SK-N-MC (cell line): Measurements from ENCODE around the gene COL8A2.
"Not testable (repeated sequence)": the region's sequence is repeated elsewhere in the genome, so short reads cannot be mapped to it uniquely, and the experiment has no call there.

Experiments
- DNase-seq: peaks from one replicate; pipeline ENCODE4 v3.0.0-alpha.2; 2011; ENCODE audit warnings: low read depth, low spot score
- H3K27ac ChIP-seq: fragments of 200-600 bp; sonication (generic); 2 replicates; pipeline ENCODE4 v1.5.1; 2016; ENCODE audit warnings: mixed run types
- H3K36me3 ChIP-seq: fragments of 200-600 bp; sonication (generic); 2 replicates; pipeline ENCODE4 v1.6.1; 2017; ENCODE audit warnings: antibody characterized with exemption, low read length, mixed read lengths; ENCODE audit not compliant: insufficient read depth
- H3K4me3 ChIP-seq: fragments of 200-600 bp; sonication (generic); 2 replicates; pipeline ENCODE4 v1.5.1; 2016
- H3K9ac ChIP-seq: fragments of 200-600 bp; sonication (generic); 2 replicates; pipeline ENCODE4 v1.8.0; 2017; ENCODE audit warnings: mixed run types, mixed read lengths; ENCODE audit not compliant: insufficient read length
- H3K9me3 ChIP-seq: fragments of 200-600 bp; sonication (generic); 2 replicates; pipeline ENCODE4 v1.6.1; 2017; ENCODE audit warnings: low read depth, mild to moderate bottlenecking, antibody characterized with exemption, low read length, moderate library complexity, mixed read lengths
- EZH2 ChIP-seq: fragments of 200-600 bp; sonication (generic); IDR thresholded peaks from one replicate; pipeline ENCODE4 v1.6.1; 2017; ENCODE audit warnings: antibody characterized with exemption
- FOXP2 ChIP-seq: optimal IDR thresholded peaks from 2 replicates; pipeline ENCODE3; 2011; ENCODE audit warnings: mild to moderate bottlenecking, moderate library complexity; ENCODE audit not compliant: insufficient read depth; ENCODE audit errors: extremely low read length, control extremely low read depth
- POLR2AphosphoS5 ChIP-seq: IDR thresholded peaks from 2 replicates; pipeline ENCODE4 v1.6.1; 2012; ENCODE audit warnings: mild to moderate bottlenecking, low read depth, low read length, borderline replicate concordance

Gene COL8A2

DNA sequence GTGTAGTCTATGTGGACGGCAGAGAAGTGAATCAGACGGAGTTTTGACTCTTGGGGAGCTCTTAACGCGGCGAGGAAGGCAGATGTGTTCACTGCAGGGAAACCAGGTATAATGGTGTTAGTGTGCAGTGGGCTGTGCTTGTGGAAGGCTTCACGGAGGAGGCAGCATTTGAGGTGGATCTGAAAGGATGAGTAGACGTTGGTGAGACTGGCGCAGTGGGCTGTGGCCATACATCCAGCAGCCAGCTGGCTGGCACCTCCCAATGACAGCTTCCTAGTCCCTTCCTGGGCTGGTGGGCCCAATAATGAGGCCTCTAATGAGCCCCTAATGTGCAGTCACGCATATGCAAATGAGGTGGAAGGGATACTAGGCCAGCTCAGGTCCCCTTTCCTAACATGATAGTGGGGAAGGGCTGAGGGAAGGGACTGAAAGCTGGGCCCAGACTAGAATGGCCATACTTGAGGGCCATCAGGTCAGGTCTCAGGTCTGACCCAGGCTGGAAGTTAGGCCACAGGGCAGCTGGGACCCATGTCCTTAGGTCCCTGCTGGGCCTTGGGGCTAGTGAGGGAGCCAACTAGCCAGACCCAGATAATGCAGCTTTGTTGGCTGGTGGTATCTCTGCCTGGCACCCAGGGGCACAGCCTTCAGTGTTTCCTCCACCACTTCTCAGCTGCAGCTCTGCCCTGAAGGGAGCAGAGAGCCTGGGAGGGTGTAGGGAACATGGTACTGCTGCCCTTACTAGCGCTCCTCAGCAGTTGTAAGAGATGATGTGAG is 34.8 kb upstream of the COL8A2 start:
- no peak for DNase-seq
- TF ChIP-seq POLR2AphosphoS5 (no peak), EZH2 (no peak), FOXP2 (no peak)
- Histone ChIP-seq H3K9ac (no peak overlapping the region), H3K36me3 (peaks cover 18% of the 10 kb centered on the region; the same call in 1 of the 2 replicates), H3K4me3 (no peak overlapping the region; the same call in 1 of the 2 replicates), H3K27ac (peak overlapping the region; percentile 77; the same call in 1 of the 2 replicates), H3K9me3 (no peaks in the 10 kb centered on the region)

GRCh38 chr1:36158827-36159252 is 33.8 kb upstream of the COL8A2 start:
- Histone ChIP-seq H3K9ac (peak overlapping the region; percentile 20), H3K4me3 (0 out of 2 replicates have a peak overlapping the region, but pooled peaks have one; percentile 98), H3K36me3 (peaks cover 18% of the 10 kb centered on the region; the same call in 1 of the 2 replicates)
- not testable (repeated sequence) for H3K27ac ChIP-seq, DNase-seq, H3K9me3 ChIP-seq

DNA sequence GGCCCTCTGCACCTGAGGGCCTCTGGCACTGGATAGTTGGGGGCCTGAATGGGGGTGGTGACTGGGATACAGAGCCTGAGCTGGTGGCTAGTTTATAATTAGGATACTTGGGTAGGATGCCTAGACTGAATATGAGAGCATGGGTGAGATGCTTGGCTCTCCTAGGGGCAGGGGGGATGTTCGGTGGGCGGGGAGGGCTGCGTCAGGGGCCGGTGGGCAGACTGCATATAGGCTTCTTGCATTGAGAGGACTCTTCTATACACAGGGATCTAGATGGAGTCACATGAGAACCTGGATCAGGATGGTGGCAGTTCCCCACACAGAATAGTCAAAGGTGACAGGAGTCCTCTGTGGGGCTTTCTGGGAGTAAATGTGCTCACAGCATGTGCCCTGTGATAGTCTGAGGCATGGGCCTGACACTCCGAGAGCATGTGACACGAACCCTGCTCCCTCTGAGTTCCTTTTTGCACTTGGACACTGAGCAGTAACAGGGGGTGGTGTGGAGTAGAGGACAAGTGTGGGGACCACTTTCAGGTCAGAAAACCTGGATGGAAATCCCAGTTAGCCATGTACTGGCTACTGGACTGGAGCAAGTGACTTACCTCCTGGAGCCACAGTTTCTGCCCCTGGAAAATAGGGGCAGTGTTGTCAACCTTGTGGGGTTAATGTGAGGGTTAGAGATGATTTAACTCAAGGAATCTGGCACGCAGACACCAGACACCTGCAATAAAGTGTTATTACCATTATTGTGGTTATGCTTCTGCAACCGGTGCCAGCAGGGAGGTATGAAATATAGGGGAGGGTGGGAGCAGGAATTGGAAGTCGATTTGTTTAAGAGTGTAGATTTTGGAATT is 33.2 kb upstream of the COL8A2 start:
- Histone ChIP-seq H3K9ac (peak overlapping the region; percentile 20), H3K36me3 (peaks cover 18% of the 10 kb centered on the region; the same call in 1 of the 2 replicates), H3K9me3 (no peaks in the 10 kb centered on the region), H3K4me3 (peak overlapping the region; percentile 98), H3K27ac (0 out of 2 replicates have a peak overlapping the region, but pooled peaks have one; percentile 7)
- DNase-seq: no peak
- TF ChIP-seq EZH2: no peak
- TF ChIP-seq FOXP2: no peak
- TF ChIP-seq POLR2AphosphoS5: no peak

DNA sequence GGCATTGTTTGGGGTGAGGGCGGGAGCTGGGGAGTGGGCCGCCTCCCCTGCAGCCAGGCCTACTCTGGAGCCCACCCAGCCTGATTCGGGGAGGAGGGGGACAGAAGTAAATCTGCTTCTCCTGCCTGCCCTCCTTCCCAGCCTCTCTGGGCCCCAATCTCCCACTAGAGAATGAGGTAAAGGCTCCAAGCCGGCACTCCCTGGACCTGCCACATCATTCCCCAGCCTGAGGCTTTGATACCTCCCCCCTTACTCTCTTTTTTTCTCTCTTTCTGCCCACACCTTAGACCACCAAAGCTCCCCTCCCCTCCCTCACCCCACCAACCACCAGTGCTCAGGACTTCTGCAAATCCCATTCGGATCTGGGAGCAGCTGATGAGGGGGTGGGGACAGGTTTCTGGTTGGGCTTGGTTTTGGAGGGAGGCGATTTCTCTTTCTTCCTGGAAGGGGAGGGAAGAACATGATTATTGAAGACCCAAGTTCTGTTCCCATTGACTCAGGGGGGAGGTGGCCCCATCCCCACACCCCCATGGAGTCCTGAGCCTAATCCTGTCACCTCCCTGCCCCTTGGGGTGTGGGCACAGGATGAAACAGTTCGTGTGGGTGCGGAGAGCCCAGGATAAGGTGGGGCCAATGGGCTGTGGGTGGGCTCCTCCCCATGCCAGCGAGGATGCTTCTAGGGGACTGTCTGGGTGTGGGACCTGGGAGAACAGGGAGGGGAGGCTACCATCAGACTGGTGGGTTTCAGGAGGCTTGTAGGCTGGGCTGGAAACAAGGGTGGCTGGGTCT is 32.3 kb upstream of the COL8A2 start:
- no peaks in the 10 kb centered on the region for H3K9me3 ChIP-seq
- TF ChIP-seq POLR2AphosphoS5: no peak
- no peak for TF ChIP-seq EZH2
- TF ChIP-seq FOXP2: no peak
- H3K9ac ChIP-seq: peak overlapping the region; percentile 88
- H3K4me3 ChIP-seq: peak overlapping the region; percentile 98
- peak overlapping the region; percentile 89; the same call in 1 of the 2 replicates for H3K27ac ChIP-seq
- H3K36me3 ChIP-seq: peaks cover 16% of the 10 kb centered on the region; the same call in 1 of the 2 replicates
- no peak for DNase-seq

- H3K27ac ChIP-seq: peak overlapping the region; percentile 89
- H3K36me3 ChIP-seq: peaks cover 12% of the 10 kb centered on the region; the same call in 1 of the 2 replicates
- peak overlapping the region; percentile 98 for H3K4me3 ChIP-seq
- peak overlapping the region; percentile 88 for H3K9ac ChIP-seq
- H3K9me3 ChIP-seq: no peaks in the 10 kb centered on the region
- TF ChIP-seq POLR2AphosphoS5: no peak
- no peak for TF ChIP-seq EZH2
- TF ChIP-seq FOXP2: no peak
- no peak for DNase-seq
These were observed 31.5 kb upstream of the COL8A2 start for GRCh38 chr1:36156329-36157114.

DNA sequence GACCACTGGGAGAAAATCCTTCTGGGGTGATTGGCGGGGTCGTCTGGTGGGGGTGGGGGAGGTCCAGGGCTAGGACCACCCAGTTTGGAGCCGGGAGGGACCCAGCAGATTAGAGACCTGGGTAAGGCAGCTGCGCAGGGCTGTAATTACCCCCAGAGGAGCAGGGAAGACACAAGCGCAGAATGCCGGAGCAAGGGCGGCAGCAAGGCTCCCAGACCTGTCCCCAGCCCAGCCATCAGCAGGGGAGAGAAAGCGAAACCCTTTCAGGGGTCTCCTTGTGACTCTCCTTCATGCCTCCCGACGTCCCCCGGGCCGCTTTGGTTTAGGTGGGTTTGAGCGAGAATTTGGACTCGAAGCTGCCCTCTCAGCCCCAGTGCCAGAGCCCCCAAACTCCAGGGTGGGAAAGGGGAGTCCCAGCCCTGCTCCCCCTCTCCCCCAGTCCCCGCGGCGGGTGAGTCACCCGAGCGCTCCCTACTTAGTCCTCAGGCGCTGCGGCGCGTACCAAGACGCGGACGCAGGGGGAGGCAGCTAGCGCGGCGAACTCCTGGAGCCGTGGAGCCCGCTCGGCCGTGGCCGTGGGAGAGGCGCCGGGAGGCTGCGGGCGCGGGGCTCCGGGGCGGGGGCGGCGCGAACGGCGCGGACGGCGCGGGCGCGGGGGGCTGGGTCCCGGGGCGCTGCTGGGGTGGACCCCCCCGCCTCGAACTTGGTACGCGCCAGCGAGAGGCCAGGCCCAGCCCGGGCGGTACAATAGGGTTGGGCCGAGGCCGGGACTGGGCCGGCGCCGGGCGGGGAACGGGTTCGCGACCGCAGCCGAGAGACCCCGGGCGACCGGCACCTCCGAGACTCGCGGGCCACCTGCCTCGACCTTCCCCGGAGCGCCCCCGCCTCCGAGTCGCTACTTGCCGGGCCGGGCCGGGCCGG is 30.6 kb upstream of the COL8A2 start, which contains the start of gene MAP7D1:
MAP7D1 (plus strand) TSS at position 753 of the 921 bp plus-strand sequence. CDS start 258 bp downstream, outside the sequence.
- H3K27ac ChIP-seq: peak within 1 kb of the TSS; percentile 89
- H3K9me3 ChIP-seq: no peaks in the 10 kb centered on the region
- peaks cover 9% of the 10 kb centered on the region; the same call in 1 of the 2 replicates for H3K36me3 ChIP-seq
- peak within 1 kb of the TSS; percentile 98 for H3K4me3 ChIP-seq
- TF ChIP-seq EZH2: no peak
- peak; percentile 91 for TF ChIP-seq POLR2AphosphoS5
- TF ChIP-seq FOXP2: no peak
- peak within 1 kb of the TSS; percentile 88 for H3K9ac ChIP-seq
- DNase-seq: no peak
